GF-D8 (cell line): ENCODE measurements around the gene RPL36.

Experiments
- DNase-seq: peaks from one replicate; lab custom pipeline; 2025; lab: John Stamatoyannopoulos, UW

RPL36 gene

GRCh38 chr19:5690125-5690954, at the start of gene RPL36:
Gene RPL36, plus strand, starts transcription at chr19:5690295. Its CDS starts 213 bp downstream, at chr19:5690508.
- peak; percentile 85 for DNase-seq

- DNase-seq = no peak
Observed at GRCh38 chr19:5641171-5641570, 48.9 kb upstream of the RPL36 start.

GRCh38 chr19:5642204-5642603, 47.9 kb upstream of the RPL36 start:
- no peak for DNase-seq

GRCh38 chr19:5643060-5643459, 47.0 kb upstream of the RPL36 start:
- no peak for DNase-seq

GRCh38 chr19:5644037-5644436, 46.1 kb upstream of the RPL36 start:
- no peak for DNase-seq

- no peak for DNase-seq
Observed at GRCh38 chr19:5645409-5645808, 44.7 kb upstream of the RPL36 start.

GRCh38 chr19:5646703-5647102, 43.4 kb upstream of the RPL36 start:
- DNase-seq = no peak

- no peak for DNase-seq
Observed at GRCh38 chr19:5648464-5648863, 41.6 kb upstream of the RPL36 start.

- no peak for DNase-seq
Observed at GRCh38 chr19:5651361-5651760, 38.7 kb upstream of the RPL36 start.

- DNase-seq = no peak
Observed at GRCh38 chr19:5652261-5652660, 37.8 kb upstream of the RPL36 start.

GRCh38 chr19:5654931-5655330, 35.2 kb upstream of the RPL36 start:
- no peak for DNase-seq

GRCh38 chr19:5655412-5655811, 34.7 kb upstream of the RPL36 start:
- no peak for DNase-seq

- DNase-seq = no peak
Observed at GRCh38 chr19:5661483-5661882, 28.6 kb upstream of the RPL36 start.

- no peak for DNase-seq
Observed at GRCh38 chr19:5663904-5664303, 26.2 kb upstream of the RPL36 start.

GRCh38 chr19:5664515-5664914, 25.6 kb upstream of the RPL36 start:
- DNase-seq = no peak

GRCh38 chr19:5665781-5666513, 24.1 kb upstream of the RPL36 start:
- DNase-seq = no peak

- no peak for DNase-seq
Observed at GRCh38 chr19:5666921-5667610, 23.0 kb upstream of the RPL36 start.

GRCh38 chr19:5667751-5668271, 22.3 kb upstream of the RPL36 start:
- no peak for DNase-seq

- DNase-seq = no peak
Observed at GRCh38 chr19:5669212-5669611, 20.9 kb upstream of the RPL36 start.

- DNase-seq = no peak
Observed at GRCh38 chr19:5671600-5671999, 18.5 kb upstream of the RPL36 start.

- DNase-seq = no peak
Observed at GRCh38 chr19:5672708-5673459, 17.2 kb upstream of the RPL36 start.

GRCh38 chr19:5673752-5674151, 16.3 kb upstream of the RPL36 start:
- DNase-seq = no peak
